OCI-LY3 (cell line): ENCODE data around the gene ENGASE.
"Not testable (repeated sequence)": the region's sequence is repeated elsewhere in the genome, so short reads cannot be mapped to it uniquely, and the experiment has no call there.

Experiments
- EZH2phosphoT487 ChIP-seq: fragments of 200-600 bp; shearing (Covaris generic); IDR thresholded peaks from 2 replicates; pipeline ENCODE4 v1.6.1; 2018; ENCODE audit warnings: antibody characterized with exemption, mixed run types, low read depth
- TF ChIP-seq, protein P1 (sequence below): fragments of 200-600, 300-600 bp; sonication (generic); IDR thresholded peaks from 2 replicates; pipeline ENCODE4 v1.5.1; 2014; ENCODE audit warnings: antibody characterized with exemption, low read length, low read depth

DNA sequence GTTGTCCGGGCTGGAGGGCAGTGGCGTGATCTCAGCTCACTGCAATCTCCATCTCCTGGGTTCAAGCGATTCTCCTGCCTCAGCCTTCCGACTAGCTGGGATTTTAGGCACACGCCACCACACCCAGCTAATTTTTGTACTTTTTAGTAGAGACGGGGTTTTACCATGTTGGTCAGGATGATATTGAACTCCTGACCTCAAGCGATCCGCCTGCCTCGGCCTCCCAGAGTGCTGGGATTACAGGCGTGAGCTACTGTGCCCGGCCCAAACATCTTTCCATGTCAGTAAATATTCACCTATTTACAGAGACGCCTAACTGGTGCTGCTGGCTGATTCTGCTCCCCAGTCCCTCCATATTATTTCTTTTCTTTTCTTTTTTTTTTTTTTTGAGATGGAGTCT lies 44.0 kb upstream of the ENGASE start:
- TF ChIP-seq, protein P1, sequence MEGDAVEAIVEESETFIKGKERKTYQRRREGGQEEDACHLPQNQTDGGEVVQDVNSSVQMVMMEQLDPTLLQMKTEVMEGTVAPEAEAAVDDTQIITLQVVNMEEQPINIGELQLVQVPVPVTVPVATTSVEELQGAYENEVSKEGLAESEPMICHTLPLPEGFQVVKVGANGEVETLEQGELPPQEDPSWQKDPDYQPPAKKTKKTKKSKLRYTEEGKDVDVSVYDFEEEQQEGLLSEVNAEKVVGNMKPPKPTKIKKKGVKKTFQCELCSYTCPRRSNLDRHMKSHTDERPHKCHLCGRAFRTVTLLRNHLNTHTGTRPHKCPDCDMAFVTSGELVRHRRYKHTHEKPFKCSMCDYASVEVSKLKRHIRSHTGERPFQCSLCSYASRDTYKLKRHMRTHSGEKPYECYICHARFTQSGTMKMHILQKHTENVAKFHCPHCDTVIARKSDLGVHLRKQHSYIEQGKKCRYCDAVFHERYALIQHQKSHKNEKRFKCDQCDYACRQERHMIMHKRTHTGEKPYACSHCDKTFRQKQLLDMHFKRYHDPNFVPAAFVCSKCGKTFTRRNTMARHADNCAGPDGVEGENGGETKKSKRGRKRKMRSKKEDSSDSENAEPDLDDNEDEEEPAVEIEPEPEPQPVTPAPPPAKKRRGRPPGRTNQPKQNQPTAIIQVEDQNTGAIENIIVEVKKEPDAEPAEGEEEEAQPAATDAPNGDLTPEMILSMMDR, result not testable (repeated sequence)
- not testable (repeated sequence) for TF ChIP-seq EZH2phosphoT487
